HG02588 (cell line): ENCODE measurements around the gene ANO3.
"Not testable (repeated sequence)": the region's sequence is repeated elsewhere in the genome, so short reads cannot be mapped to it uniquely, and the experiment has no call there.

Experiments used
- ATAC-seq: cut with Tn5 transposase; IDR thresholded peaks from one replicate; pipeline ENCODE4 v1.9.1; 2021; ENCODE audit warnings: mild to moderate bottlenecking, moderate library complexity; ENCODE audit not compliant: unreplicated experiment

ANO3 gene

GRCh38 chr11:26571861-26572654 lies 240.1 kb downstream of the ANO3 start, which contains the start of gene MUC15:
Gene MUC15 (minus strand): TSS chr11:26572263. CDS start chr11:26567094, 5,169 bp downstream.
- no peak for ATAC-seq

- ATAC-seq, result no peak
Observed at GRCh38 chr11:26572770-26573402, 241.0 kb downstream of the ANO3 start.

- no peak for ATAC-seq
Observed at GRCh38 chr11:26573896-26574295, 242.0 kb downstream of the ANO3 start.

GRCh38 chr11:26575946-26576345 lies 244.0 kb downstream of the ANO3 start:
- ATAC-seq, result no peak

GRCh38 chr11:26578998-26579661 lies 247.2 kb downstream of the ANO3 start:
- no peak for ATAC-seq

GRCh38 chr11:26579683-26580082 lies 247.8 kb downstream of the ANO3 start:
- ATAC-seq, result no peak

- ATAC-seq, result no peak
Observed at GRCh38 chr11:26580929-26581328, 249.0 kb downstream of the ANO3 start.

- ATAC-seq, result no peak
Observed at GRCh38 chr11:26583550-26583949, 251.6 kb downstream of the ANO3 start.

- no peak for ATAC-seq
Observed at GRCh38 chr11:26584818-26585217, 252.9 kb downstream of the ANO3 start.

GRCh38 chr11:26587073-26587472 lies 255.1 kb downstream of the ANO3 start:
- no peak for ATAC-seq

- no peak for ATAC-seq
Observed at GRCh38 chr11:26593691-26594090, 261.8 kb downstream of the ANO3 start.

- ATAC-seq, result not testable (repeated sequence)
Observed at GRCh38 chr11:26595207-26595865, 263.4 kb downstream of the ANO3 start.

- not testable (repeated sequence) for ATAC-seq
Observed at GRCh38 chr11:26597049-26597689, 265.2 kb downstream of the ANO3 start.

- no peak for ATAC-seq
Observed at GRCh38 chr11:26597899-26598298, 266.0 kb downstream of the ANO3 start.

- ATAC-seq, result no peak
Observed at GRCh38 chr11:26599425-26599824, 267.5 kb downstream of the ANO3 start.

- no peak for ATAC-seq
Observed at GRCh38 chr11:26599876-26600434, 268.0 kb downstream of the ANO3 start.

- ATAC-seq, result peak; percentile 80
Observed at GRCh38 chr11:26607725-26608506, 276.0 kb downstream of the ANO3 start.

GRCh38 chr11:26608507-26609146 lies 276.7 kb downstream of the ANO3 start:
- ATAC-seq, result peak; percentile 45

- ATAC-seq, result no peak
Observed at GRCh38 chr11:26613759-26614158, 281.8 kb downstream of the ANO3 start.
